IMR-90 (cell line): ENCODE data around the gene SSBP3. TPM values are rescaled to one million over a fixed set of nuclear protein-coding genes. Genes with fewer than 3 reads are reported as not detected.

ENCODE experiments used
- ATAC-seq: fragments of 200-7000 bp; cut with Tn5 transposase; 2 replicates; pipeline ENCODE4 v1.9.1; 2020; ENCODE audit warnings: low read depth, mild to moderate bottlenecking, moderate library complexity
- BruUV-seq: library from RNA; stranded (reverse); fragments of 400-500 nt; replicated peaks from 2 replicates; lab custom pipeline; 2021; lab: Mats Ljungman, UMichigan
- CTCF ChIA-PET: fragments of 300-600 bp; formaldehyde crosslinking; extraction: SDS; loops from one replicate; lab custom pipeline; 2021; ENCODE audit warnings: antibody characterized with exemption; lab: Yijun Ruan, JAX
- POLR2A ChIA-PET: fragments of 300-600 bp; sonication (Branson Sonifier 250); formaldehyde crosslinking; loops from one replicate; lab custom pipeline; 2022; ENCODE audit warnings: antibody characterized with exemption; ENCODE audit not compliant: unreplicated experiment; lab: Charles Lee
- DNase-seq: peaks from one replicate; pipeline ENCODE4 v3.0.0; 2013
- H2AFZ ChIP-seq: replicated peaks from 2 replicates; pipeline ENCODE3; 2013; ENCODE audit warnings: low read length, mild to moderate bottlenecking; ENCODE audit not compliant: poor library complexity
- H2AK5ac ChIP-seq: 2 replicates; pipeline ENCODE4 v1.6.1; 2013; ENCODE audit warnings: low read depth, low read length, inconsistent platforms
- H2AK9ac ChIP-seq: replicated peaks from 2 replicates; pipeline ENCODE3; 2013; ENCODE audit warnings: mild to moderate bottlenecking, low read depth, low read length, moderate library complexity; ENCODE audit not compliant: poor library complexity
- H2BK120ac ChIP-seq: 2 replicates; pipeline ENCODE4 v1.6.1; 2013; ENCODE audit warnings: low read depth, low read length, inconsistent platforms
- H2BK15ac ChIP-seq: 3 replicates; pipeline ENCODE4 v1.6.1; 2013; ENCODE audit warnings: low read depth, low read length, inconsistent platforms
- H2BK20ac ChIP-seq: 2 replicates; pipeline ENCODE4 v1.6.1; 2013; ENCODE audit warnings: low read depth, mild to moderate bottlenecking, inconsistent platforms, low read length, moderate library complexity
- H2BK5ac ChIP-seq: 2 replicates; pipeline ENCODE4 v1.6.1; 2013; ENCODE audit warnings: mild to moderate bottlenecking, low read depth, low read length, inconsistent platforms; ENCODE audit not compliant: poor library complexity, severe bottlenecking
- H3K14ac ChIP-seq: replicated peaks from 2 replicates; pipeline ENCODE4 v1.6.1; 2013; ENCODE audit warnings: low read depth, low read length, inconsistent platforms
- H3K18ac ChIP-seq: 2 replicates; pipeline ENCODE4 v1.6.1; 2013; ENCODE audit warnings: low read depth, low read length, control low read depth
- H3K23ac ChIP-seq: 2 replicates; pipeline ENCODE4 v1.6.1; 2013; ENCODE audit warnings: low read depth, low read length, inconsistent platforms
- H3K27ac ChIP-seq: 2 replicates; pipeline ENCODE4 v1.5.1; 2013; ENCODE audit warnings: mild to moderate bottlenecking, control low read depth, low read length; ENCODE audit not compliant: insufficient read depth
- H3K27me3 ChIP-seq: 2 replicates; pipeline ENCODE4 v1.6.1; 2013; ENCODE audit warnings: low read length; ENCODE audit not compliant: control insufficient read depth, insufficient read depth
- H3K36me3 ChIP-seq: 2 replicates; pipeline ENCODE4 v1.6.1; 2013; ENCODE audit warnings: low read length, mixed read lengths; ENCODE audit not compliant: control insufficient read depth, insufficient read depth
- H3K4ac ChIP-seq: 2 replicates; pipeline ENCODE4 v1.6.1; 2013; ENCODE audit warnings: low read depth, low read length, inconsistent platforms
- H3K4me1 ChIP-seq: 2 replicates; pipeline ENCODE4 v1.6.1; 2013; ENCODE audit warnings: low read length, mixed read lengths; ENCODE audit not compliant: control insufficient read depth, insufficient read depth
- H3K4me2 ChIP-seq: 2 replicates; pipeline ENCODE4 v1.6.1; 2013; ENCODE audit warnings: low read depth, mild to moderate bottlenecking, control low read depth, low read length, moderate library complexity
- H3K4me3 ChIP-seq: 2 replicates; pipeline ENCODE4 v1.5.1; 2013; ENCODE audit warnings: low read depth, mild to moderate bottlenecking, control low read depth, low read length, moderate library complexity; ENCODE audit not compliant: insufficient read depth
- H3K56ac ChIP-seq: 2 replicates; pipeline ENCODE4 v1.6.1; 2013; ENCODE audit warnings: low read length, inconsistent platforms; ENCODE audit not compliant: insufficient read depth; ENCODE audit errors: extremely low read depth
- H3K79me1 ChIP-seq, 2 experiments: 2 replicates each; pipeline ENCODE4 v1.6.1; 2013; ENCODE audit warnings: low read length in 2 of 2, inconsistent platforms in 1 of 2, low read depth in 1 of 2
- H3K9ac ChIP-seq: 2 replicates; pipeline ENCODE4 v1.6.1; 2013; ENCODE audit warnings: low read depth, low read length, control low read depth
- H3K9me1 ChIP-seq: 2 replicates; pipeline ENCODE4 v1.6.1; 2013; ENCODE audit warnings: low read length, inconsistent platforms; ENCODE audit not compliant: insufficient read depth
- H3K9me3 ChIP-seq: 2 replicates; pipeline ENCODE4 v1.6.1; 2013; ENCODE audit warnings: low read length; ENCODE audit not compliant: control insufficient read depth, insufficient read depth
- H4K20me1 ChIP-seq: 2 replicates; pipeline ENCODE4 v1.6.1; 2013; ENCODE audit warnings: low read length, inconsistent platforms; ENCODE audit not compliant: insufficient read depth
- H4K5ac ChIP-seq: 2 replicates; pipeline ENCODE4 v1.6.1; 2013; ENCODE audit warnings: mild to moderate bottlenecking, low read depth, low read length, control low read depth
- H4K8ac ChIP-seq, 2 experiments: 2 replicates each; pipeline ENCODE4 v1.6.1; 2013; ENCODE audit warnings: low read depth in 2 of 2, low read length in 2 of 2, control low read depth in 1 of 2, inconsistent platforms in 1 of 2
- H4K91ac ChIP-seq: 2 replicates; pipeline ENCODE4 v1.6.1; 2013; ENCODE audit warnings: low read depth, low read length, inconsistent platforms; ENCODE audit not compliant: insufficient read depth
- MAFK ChIP-seq: IDR thresholded peaks from 2 replicates; pipeline ENCODE4 v1.6.1; 2012; ENCODE audit warnings: low read depth, low read length, improper control_type of control experiment
- WGBS, 2 experiments: methylation state at CpG; one replicate each; pipeline versions ENCODE4 v1.1.5 to v1.1.7; 2013; ENCODE audit warnings: missing lambda C conversion rate in 2 of 2; ENCODE audit not compliant: insufficient read length in 1 of 2; ENCODE audit errors: extremely low coverage in 2 of 2; 5-methylcytosine and 5-hydroxymethylcytosine counted together
- dilution Hi-C: fragments of 300-500 bp; cut with HindIII; formaldehyde crosslinking; loops from one replicate; pipeline ENCODE4 v1.14.3; 2018; ENCODE audit warnings: low sequenced_read_pairs; ENCODE audit not compliant: unreplicated experiment
- in situ Hi-C: fragments of 300-500 bp; cut with MboI; formaldehyde crosslinking; loops from 3 replicates; pipeline ENCODE4 v1.14.3; 2019; ENCODE audit warnings: low sequenced_read_pairs, inconsistent platforms, mixed read lengths
- intact Hi-C: fragments of 100-400 bp; cut with micrococcal nuclease; formaldehyde crosslinking; loops from 2 replicates; pipeline ENCODE4 v1.10.0; 2022
- polyA plus RNA-seq, 3 experiments: library from polyadenylated mRNA; depleted of rRNA; stranded (reverse); fragments of >200 nt; gene quantifications; 2 replicates each; pipeline ENCODE4 v1.2.3, GENCODE V29; 2012; ENCODE audit warnings: low replicate concordance in 1 of 3
- total RNA-seq: library from RNA; depleted of rRNA; stranded (reverse); fragments of >200 nt; gene quantifications from 2 replicates; pipeline ENCODE4 v1.2.3, GENCODE V29; 2012
- TF ChIP-seq, protein P1 (sequence below): fragments of 150-350 bp; IDR thresholded peaks from 2 replicates; pipeline ENCODE4 v1.6.1; 2016; ENCODE audit warnings: low read depth, mild to moderate bottlenecking, low read length, moderate library complexity, borderline replicate concordance

The SSBP3 gene
- total and polyA plus RNA-seq, 2 of the 4 experiments (the other 2 are of a cell fraction), result 10.9 to 39.6 TPM

DNA sequence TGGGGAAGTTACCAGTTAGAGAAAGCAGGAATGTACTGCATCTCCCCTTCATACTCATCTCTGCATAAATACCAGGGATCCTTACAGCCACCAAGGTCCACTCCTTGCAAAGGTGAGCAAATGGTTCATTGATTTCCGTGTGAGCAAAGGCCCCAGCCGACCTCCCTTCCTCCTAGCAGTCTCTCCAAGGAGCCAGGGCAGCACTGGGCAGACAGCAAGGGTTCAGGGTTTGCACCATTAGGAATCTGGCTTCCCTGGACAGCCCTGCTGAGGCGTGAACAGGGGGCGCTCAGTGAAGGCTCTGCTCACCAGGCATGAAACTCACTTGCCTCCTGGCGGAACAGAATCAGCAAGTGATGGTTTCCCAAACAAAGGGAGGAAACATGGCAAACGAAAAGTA lies 140.5 kb downstream of the SSBP3 start:
- Histone ChIP-seq H3K9me1 (peaks cover 13% of the 10 kb centered on the region), H2AFZ (no peak overlapping the region), H4K91ac (no peak overlapping the region), H3K4ac (no peak overlapping the region), H3K79me1 (peaks cover 40 to 78% of the 10 kb centered on the region in 2 experiments; a peak in 3 of 4 replicates), H2BK20ac (no peak overlapping the region), H3K4me1 (no peaks in the 10 kb centered on the region), H4K8ac (no peak overlapping the region), H3K56ac (no peak overlapping the region), H2BK120ac (no peak overlapping the region), H3K4me3 (no peak overlapping the region), H3K27ac (no peak overlapping the region), H3K9ac (no peak overlapping the region), H2AK9ac (no peak overlapping the region), H3K18ac (no peak overlapping the region), H4K5ac (no peak overlapping the region), H2AK5ac (no peak overlapping the region), H2BK5ac (no peak overlapping the region), H3K14ac (no peak overlapping the region), H2BK15ac (no peak overlapping the region), H4K20me1 (peaks cover 27% of the 10 kb centered on the region), H3K4me2 (no peak overlapping the region), H3K23ac (no peak overlapping the region), H3K27me3 (no peaks in the 10 kb centered on the region), H3K36me3 (peaks cover 11% of the 10 kb centered on the region; the same call in 1 of the 2 replicates), H3K9me3 (no peaks in the 10 kb centered on the region)
- intact Hi-C loops (no loop called here), in situ Hi-C loops (no loop called here), dilution Hi-C loops (no loop called here)
- BruUV-seq, result no TSS peak
- CTCF ChIA-PET, result no interaction called here
- DNase-seq (no peak), ATAC-seq (no peak)
- WGBS, 2 experiments, result 44% methylated on average over 2 of the region's 6 CpGs; no CpG with 5 or more reads in 1 of the 2 experiments
- POLR2A ChIA-PET, result no interaction called here
- TF ChIP-seq, protein P1, sequence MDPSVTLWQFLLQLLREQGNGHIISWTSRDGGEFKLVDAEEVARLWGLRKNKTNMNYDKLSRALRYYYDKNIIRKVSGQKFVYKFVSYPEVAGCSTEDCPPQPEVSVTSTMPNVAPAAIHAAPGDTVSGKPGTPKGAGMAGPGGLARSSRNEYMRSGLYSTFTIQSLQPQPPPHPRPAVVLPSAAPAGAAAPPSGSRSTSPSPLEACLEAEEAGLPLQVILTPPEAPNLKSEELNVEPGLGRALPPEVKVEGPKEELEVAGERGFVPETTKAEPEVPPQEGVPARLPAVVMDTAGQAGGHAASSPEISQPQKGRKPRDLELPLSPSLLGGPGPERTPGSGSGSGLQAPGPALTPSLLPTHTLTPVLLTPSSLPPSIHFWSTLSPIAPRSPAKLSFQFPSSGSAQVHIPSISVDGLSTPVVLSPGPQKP, result no peak
- no peak for TF ChIP-seq MAFK
